IPS DF 6.9 (cell line): ENCODE results near the gene NOM1.

Source experiments
- DNase-seq: peaks from one replicate; pipeline ENCODE4 v3.0.0-alpha.2; 2013; ENCODE audit warnings: low read depth, low spot score
- H3K27ac ChIP-seq: one replicate; pipeline ENCODE4 v1.5.1; 2013; ENCODE audit warnings: low read length, control low read depth
- H3K27me3 ChIP-seq: 2 replicates; pipeline ENCODE4 v1.6.1; 2013; ENCODE audit warnings: mild to moderate bottlenecking, low read length; ENCODE audit not compliant: control insufficient read depth, insufficient read depth
- H3K36me3 ChIP-seq: 2 replicates; pipeline ENCODE4 v1.6.1; 2013; ENCODE audit warnings: low read length; ENCODE audit not compliant: control insufficient read depth, insufficient read depth
- H3K4me1 ChIP-seq: 2 replicates; pipeline ENCODE4 v1.6.1; 2013; ENCODE audit warnings: low read length; ENCODE audit not compliant: control insufficient read depth, insufficient read depth
- H3K4me3 ChIP-seq: 2 replicates; pipeline ENCODE4 v1.5.1; 2013; ENCODE audit warnings: mild to moderate bottlenecking, low read length
- H3K9me3 ChIP-seq: 2 replicates; pipeline ENCODE4 v1.6.1; 2013; ENCODE audit warnings: low read length, inconsistent platforms; ENCODE audit not compliant: control insufficient read depth, insufficient read depth
- WGBS: extraction: QIAGEN DNeasy Blood & Tissue Kit; methylation state at CpG from one replicate; pipeline ENCODE4 v1.1.7; 2013; ENCODE audit warnings: mixed read lengths, missing lambda C conversion rate; ENCODE audit not compliant: insufficient read length, insufficient coverage; 5-methylcytosine and 5-hydroxymethylcytosine counted together

Gene NOM1

GRCh38 chr7:156984174-156984891 lies 34.8 kb downstream of the NOM1 start:
- no peaks in the 10 kb centered on the region; the same call in 1 of the 2 replicates for H3K9me3 ChIP-seq
- no peak overlapping the region for H3K4me3 ChIP-seq
- WGBS = no CpG with 5 or more reads among the region's 14 CpGs
- no peak for DNase-seq
- H3K27me3 ChIP-seq = no peaks in the 10 kb centered on the region
- no peak overlapping the region for H3K27ac ChIP-seq
- no peaks in the 10 kb centered on the region; the same call in 1 of the 2 replicates for H3K4me1 ChIP-seq
- H3K36me3 ChIP-seq = no peaks in the 10 kb centered on the region

GRCh38 chr7:156985101-156985992 lies 35.8 kb downstream of the NOM1 start:
- Histone ChIP-seq H3K4me1 (no peaks in the 10 kb centered on the region; the same call in 1 of the 2 replicates), H3K36me3 (no peaks in the 10 kb centered on the region), H3K27me3 (no peaks in the 10 kb centered on the region), H3K9me3 (no peaks in the 10 kb centered on the region; the same call in 1 of the 2 replicates), H3K27ac (no peak overlapping the region), H3K4me3 (no peak overlapping the region)
- no peak for DNase-seq
- WGBS = no CpG with 5 or more reads among the region's 29 CpGs

GRCh38 chr7:156986378-156986777 lies 36.9 kb downstream of the NOM1 start:
- no peaks in the 10 kb centered on the region; the same call in 1 of the 2 replicates for H3K4me1 ChIP-seq
- H3K27me3 ChIP-seq = no peaks in the 10 kb centered on the region
- no CpG with 5 or more reads among the region's 8 CpGs for WGBS
- no peak overlapping the region for H3K27ac ChIP-seq
- no peaks in the 10 kb centered on the region for H3K36me3 ChIP-seq
- no peaks in the 10 kb centered on the region; the same call in 1 of the 2 replicates for H3K9me3 ChIP-seq
- no peak overlapping the region for H3K4me3 ChIP-seq
- DNase-seq = no peak

GRCh38 chr7:156988343-156989185 lies 39.1 kb downstream of the NOM1 start:
- Histone ChIP-seq H3K4me1 (no peaks in the 10 kb centered on the region; the same call in 1 of the 2 replicates), H3K9me3 (no peaks in the 10 kb centered on the region; the same call in 1 of the 2 replicates), H3K4me3 (no peak overlapping the region), H3K27ac (no peak overlapping the region), H3K27me3 (no peaks in the 10 kb centered on the region), H3K36me3 (no peaks in the 10 kb centered on the region)
- no peak for DNase-seq
- no CpG with 5 or more reads among the region's 27 CpGs for WGBS

- Histone ChIP-seq H3K36me3 (no peaks in the 10 kb centered on the region), H3K4me3 (no peak overlapping the region; the same call in 1 of the 2 replicates), H3K4me1 (no peaks in the 10 kb centered on the region; the same call in 1 of the 2 replicates), H3K27ac (no peak overlapping the region), H3K27me3 (no peaks in the 10 kb centered on the region), H3K9me3 (no peaks in the 10 kb centered on the region)
- no CpG with 5 or more reads among the region's 25 CpGs for WGBS
- DNase-seq = no peak
These were observed 40.4 kb downstream of the NOM1 start for GRCh38 chr7:156989766-156990535.

- Histone ChIP-seq H3K27me3 (peaks cover 16% of the 10 kb centered on the region; the same call in 1 of the 2 replicates), H3K36me3 (no peaks in the 10 kb centered on the region), H3K4me3 (no peak overlapping the region), H3K27ac (no peak overlapping the region), H3K4me1 (no peaks in the 10 kb centered on the region; the same call in 1 of the 2 replicates), H3K9me3 (no peaks in the 10 kb centered on the region)
- DNase-seq = no peak
- no CpG with 5 or more reads among the region's 32 CpGs for WGBS
These were observed 43.8 kb downstream of the NOM1 start for GRCh38 chr7:156993021-156993924.

- Histone ChIP-seq H3K9me3 (no peaks in the 10 kb centered on the region), H3K4me1 (no peaks in the 10 kb centered on the region; the same call in 1 of the 2 replicates), H3K27me3 (peaks cover 21% of the 10 kb centered on the region), H3K4me3 (no peak overlapping the region), H3K36me3 (no peaks in the 10 kb centered on the region), H3K27ac (no peak overlapping the region)
- no CpG with 5 or more reads among the region's 10 CpGs for WGBS
- DNase-seq = no peak
These were observed 44.4 kb downstream of the NOM1 start for GRCh38 chr7:156993925-156994235.

- no peak overlapping the region for H3K27ac ChIP-seq
- no peak overlapping the region for H3K4me3 ChIP-seq
- H3K36me3 ChIP-seq = no peaks in the 10 kb centered on the region
- no peaks in the 10 kb centered on the region; the same call in 1 of the 2 replicates for H3K4me1 ChIP-seq
- peaks cover 26% of the 10 kb centered on the region for H3K27me3 ChIP-seq
- DNase-seq = no peak
- no peaks in the 10 kb centered on the region for H3K9me3 ChIP-seq
- WGBS = no CpG with 5 or more reads among the region's 8 CpGs
These were observed 44.9 kb downstream of the NOM1 start for GRCh38 chr7:156994417-156994816.
